K562 (cell line): ENCODE data around the gene CHSY1. TPM values are rescaled to one million over a fixed set of nuclear protein-coding genes. Genes with fewer than 3 reads are reported as not detected.
A peak's percentile ranks its signal among the peaks of the same experiment; 100 is the strongest.

Experiments
- ATF1 ChIP-seq, 2 experiments: fragments of 450-650 bp in 1 of 2; IDR thresholded peaks; 2 replicates each; pipeline ENCODE4 v1.6.1; 2016; ENCODE audit warnings: missing compliant biosample characterization in 1 of 2, missing genetic modification characterization in 1 of 2
- CCNT2 ChIP-seq: IDR thresholded peaks from 2 replicates; pipeline ENCODE4 v1.6.1; 2011; ENCODE audit warnings: borderline replicate concordance, low read depth, mild to moderate bottlenecking, moderate library complexity, mixed read lengths, low read length; ENCODE audit not compliant: insufficient read length; ENCODE audit errors: extremely low read depth
- CGGBP1 ChIP-seq: fragments of 250-450 bp; sonication (Bioruptor Pico); IDR thresholded peaks from 2 replicates; pipeline ENCODE4 v1.9.0; 2021; ENCODE audit warnings: mild to moderate bottlenecking
- CREM ChIP-seq: IDR thresholded peaks from 2 replicates; pipeline ENCODE4 v1.6.1; 2014; ENCODE audit warnings: antibody characterized with exemption, low read depth
- ERF ChIP-seq: fragments of 450-650 bp; formaldehyde crosslinking; IDR thresholded peaks from 2 replicates; pipeline ENCODE4 v1.4.0; 2020; ENCODE audit warnings: mild to moderate bottlenecking, mixed read lengths
- FOXP1 ChIP-seq: sonication (generic); formaldehyde crosslinking; IDR thresholded peaks from 2 replicates; pipeline ENCODE4 v1.8.0; 2022; ENCODE audit warnings: mild to moderate bottlenecking, missing genetic modification reagents
- GABPA ChIP-seq: fragments of 200-800 bp; sonication (Bioruptor generic); conservative IDR thresholded peaks from 2 replicates; pipeline ENCODE4 v1.6.1; 2016; ENCODE audit warnings: low read depth, missing genetic modification characterization, missing compliant biosample characterization
- HDGF ChIP-seq: fragments of 450-650 bp; IDR thresholded peaks from 2 replicates; pipeline ENCODE4 v1.6.1; 2016
- ILK ChIP-seq: fragments of 450-650 bp; IDR thresholded peaks from 2 replicates; pipeline ENCODE4 v1.6.1; 2016; ENCODE audit warnings: missing genetic modification characterization, low read depth, mild to moderate bottlenecking, missing compliant biosample characterization, moderate library complexity, borderline replicate concordance
- MBD2 ChIP-seq: sonication (generic); IDR thresholded peaks from 2 replicates; pipeline ENCODE4 v1.6.1; 2016; ENCODE audit warnings: low read depth, borderline replicate concordance
- NCOA6 ChIP-seq: fragments of 450-650 bp; IDR thresholded peaks from 2 replicates; pipeline ENCODE4 v1.6.1; 2017; ENCODE audit warnings: mild to moderate bottlenecking
- PHF8 ChIP-seq: fragments of 200-600 bp; sonication (generic); IDR thresholded peaks from 2 replicates; pipeline ENCODE4 v1.6.1; 2012; ENCODE audit warnings: mixed run types, mild to moderate bottlenecking, inconsistent platforms, low read length, moderate library complexity, borderline replicate concordance
- RB1 ChIP-seq: fragments of 450-650 bp; IDR thresholded peaks from 2 replicates; pipeline ENCODE4 v1.6.1; 2017; ENCODE audit warnings: low read depth, mild to moderate bottlenecking
- SAFB2 ChIP-seq: fragments of 200-400 bp; formaldehyde crosslinking; IDR thresholded peaks from 2 replicates; pipeline ENCODE4 v1.6.1; 2018; ENCODE audit warnings: borderline replicate concordance, low read length, low read depth, moderate library complexity; ENCODE audit not compliant: severe bottlenecking
- SOX6 ChIP-seq: fragments of 450-650 bp; IDR thresholded peaks from 2 replicates; pipeline ENCODE4 v1.6.1; 2014; ENCODE audit warnings: mild to moderate bottlenecking
- SRSF1 ChIP-seq: fragments of 200-400 bp; formaldehyde crosslinking; IDR thresholded peaks from 2 replicates; pipeline ENCODE4 v1.6.1; 2017; ENCODE audit warnings: mild to moderate bottlenecking, low read depth, low read length, moderate library complexity
- SUPT5H ChIP-seq: fragments of 450-650 bp; IDR thresholded peaks from 2 replicates; pipeline ENCODE4 v1.6.1; 2016
- TEAD4 ChIP-seq, 2 experiments: sonication (generic) in 1 of 2; formaldehyde crosslinking in 1 of 2; IDR thresholded peaks; 2 replicates each; pipeline versions ENCODE4 v1.6.1 to v1.8.0; 2012 to 2022; ENCODE audit warnings: borderline replicate concordance in 1 of 2, inconsistent platforms in 1 of 2, low read length in 1 of 2, mild to moderate bottlenecking in 1 of 2, missing genetic modification reagents in 1 of 2
- ZBTB1 ChIP-seq: sonication (generic); formaldehyde crosslinking; IDR thresholded peaks from 2 replicates; pipeline ENCODE4 v1.8.1; 2023; ENCODE audit warnings: missing genetic modification reagents, low read depth, mild to moderate bottlenecking, borderline replicate concordance
- ZBTB33 ChIP-seq: sonication (generic); formaldehyde crosslinking; IDR thresholded peaks from 2 replicates; pipeline ENCODE4 v1.8.1; 2023; ENCODE audit warnings: mild to moderate bottlenecking, missing genetic modification reagents
- ZNF512 ChIP-seq: IDR thresholded peaks from 2 replicates; pipeline ENCODE4 v1.6.1; 2016; ENCODE audit warnings: missing genetic modification characterization, missing compliant biosample characterization
- ZNF76 ChIP-seq: fragments of 250-450 bp; sonication (Bioruptor Pico); IDR thresholded peaks from 2 replicates; pipeline ENCODE4 v1.4.0; 2020; ENCODE audit warnings: mild to moderate bottlenecking, moderate library complexity, borderline replicate concordance
- ZNF77 ChIP-seq: fragments of 250-450 bp; sonication (Bioruptor Pico); IDR thresholded peaks from 2 replicates; pipeline ENCODE4 v1.5.0; 2020
- polyA plus RNA-seq, 8 experiments: library from polyadenylated mRNA; depleted of rRNA in 4 of 8; stranded (reverse) in 5 of 8; unstranded in 3 of 8; fragments of >200 nt; fragmentation: Nextera tagmentation in 2 of 8; fragmentation: Illumina TruSeq in 1 of 8; extraction: Ambion mirVana in 2 of 8; extraction: Trizol in 1 of 8; gene quantifications; 2 replicates each; pipeline versions ENCODE4 v1.2.1 to v1.2.3, GENCODE V29; 2011 to 2014; ENCODE audit warnings: inconsistent platforms in 1 of 8, missing spikeins in 1 of 8
- total RNA-seq, 7 experiments: library from RNA; depleted of rRNA in 6 of 7; stranded (reverse); fragments of >200 nt in 6 of 7; fragmentation: Illumina TruSeq in 2 of 7; extraction: Trizol in 2 of 7; gene quantifications; 2 replicates each; pipeline versions ENCODE4 v1.2.1 to v1.2.3, GENCODE V29; 2011 to 2021; ENCODE audit warnings: low replicate concordance in 1 of 7

Gene CHSY1
- total and polyA plus RNA-seq, 9 of the 15 experiments (the other 6 are each of a cell fraction or from before 2014, with no cell fraction given) = 7.0 to 16.4 (median 13.4) TPM

GRCh38 chr15:101277038-101277822, 25.4 kb upstream of the CHSY1 start, which contains the start of gene SELENOS (continued):
- no peak for TF ChIP-seq ZNF512 (tag)
- TF ChIP-seq ZNF77 = no peak
- TF ChIP-seq MBD2 = peak; percentile 23; the same call in 1 of the 2 replicates
- TF ChIP-seq SUPT5H = 0 out of 2 replicates have a peak, but pooled peaks have one; percentile 55
- 0 out of 2 replicates have a peak, but pooled peaks have one; percentile 20 for TF ChIP-seq CGGBP1 (CRISPR knock-in tag)
- TF ChIP-seq TEAD4 (IDR thresholded peaks at IDR 0.05; ENCODE audit: low read length) = no peak
- TF ChIP-seq TEAD4 (CRISPR knock-in tag; IDR thresholded peaks at IDR 0.05; ENCODE audit: borderline replicate concordance) = no peak
- TF ChIP-seq ATF1 (CRISPR knock-in tag; IDR thresholded peaks at IDR 0.05) = peak; percentile 52; the same call in 1 of the 2 replicates
- TF ChIP-seq ATF1 (tag; IDR thresholded peaks at IDR 0.05) = peak; percentile 94
- TF ChIP-seq GABPA = peak; percentile 90
- no peak for TF ChIP-seq ILK
- TF ChIP-seq CREM = peak; percentile 93
- no peak for TF ChIP-seq ZNF76 (CRISPR knock-in tag)
- 0 out of 2 replicates have a peak, but pooled peaks have one; percentile 50 for TF ChIP-seq ERF (CRISPR knock-in tag)
- no peak for TF ChIP-seq SOX6
- TF ChIP-seq SRSF1 = no peak
- TF ChIP-seq ZBTB33 (CRISPR knock-in tag) = 0 out of 2 replicates have a peak, but pooled peaks have one; percentile 41
- TF ChIP-seq NCOA6 = no peak
- TF ChIP-seq RB1 = peak; percentile 79; the same call in 1 of the 2 replicates
- peak; percentile 86 for TF ChIP-seq CCNT2
- peak; percentile 88; the same call in 1 of the 2 replicates for TF ChIP-seq PHF8
- TF ChIP-seq ZBTB1 (CRISPR knock-in tag) = no peak
- no peak for TF ChIP-seq FOXP1 (CRISPR knock-in tag)
- no peak for TF ChIP-seq HDGF
- TF ChIP-seq SAFB2 = no peak
